GM12878 (cell line): Measurements from ENCODE around the gene AHR. TPM values are rescaled to one million over a fixed set of nuclear protein-coding genes. Genes with fewer than 3 reads are reported as not detected.

Experiments used
- ATAC-seq: fragments of 200-7000 bp; cut with Tn5 transposase; 3 replicates; pipeline ENCODE4 v1.9.1; 2020; ENCODE audit warnings: mild to moderate bottlenecking, moderate library complexity
- BruUV-seq: library from RNA; stranded (reverse); fragments of 400-500 nt; replicated peaks from 2 replicates; lab custom pipeline; 2021; lab: Mats Ljungman, UMichigan
- CTCF ChIA-PET: fragments of 300-600 bp; sonication (Branson Sonifier 250); formaldehyde crosslinking; extraction: SDS; loops from one replicate; lab custom pipeline; 2021; ENCODE audit warnings: inconsistent platforms; lab: Yijun Ruan, JAX
- POLR2A ChIA-PET: fragments of 350-600 bp; formaldehyde crosslinking; extraction: SDS; loops from one replicate; lab custom pipeline; 2021; ENCODE audit warnings: inconsistent platforms; lab: Charles Lee
- RAD21 ChIA-PET: fragments of 300-600 bp; sonication (Branson Sonifier 250); formaldehyde crosslinking; loops from one replicate; lab custom pipeline; 2023; ENCODE audit warnings: antibody characterized with exemption; ENCODE audit not compliant: unreplicated experiment; lab: Charles Lee
- SMC1A ChIA-PET: fragments of 300-600 bp; sonication (Branson Sonifier 250); formaldehyde crosslinking; loops from one replicate; lab custom pipeline; 2023; ENCODE audit not compliant: unreplicated experiment, uncharacterized antibody; lab: Charles Lee
- DNase-seq: peaks from one replicate; pipeline ENCODE4 v3.0.0-alpha.2; 2011; ENCODE audit warnings: low read depth, low spot score
- FAIRE-seq: peaks from 3 replicates; lab custom pipeline; 2011; peaks lifted over from hg19 to GRCh38; lab: Jason Lieb, UNC
- H2AFZ ChIP-seq: 2 replicates; pipeline ENCODE4 v1.6.0; 2011; ENCODE audit warnings: low read depth, low read length, control low read depth; ENCODE audit not compliant: control insufficient read depth
- H3K27ac ChIP-seq: 2 replicates; pipeline ENCODE4 v1.5.1; 2011; ENCODE audit warnings: control low read depth; ENCODE audit not compliant: control insufficient read depth, insufficient read depth
- H3K27me3 ChIP-seq, 2 experiments: replicated peaks in 1 of 2; 2 replicates each; pipeline versions ENCODE4 v1.6.0 to v1.6.1; 2011; ENCODE audit warnings: low read length in 1 of 2; ENCODE audit not compliant: control insufficient read depth in 2 of 2, insufficient read depth in 2 of 2
- H3K36me3 ChIP-seq, 2 experiments: 2 replicates each; pipeline ENCODE4 v1.5.1; 2011; ENCODE audit warnings: low read length in 1 of 2; ENCODE audit not compliant: control insufficient read depth in 2 of 2, insufficient read depth in 2 of 2
- H3K4me1 ChIP-seq: 2 replicates; pipeline ENCODE4 v1.6.1; 2011; ENCODE audit warnings: mild to moderate bottlenecking, low read length, moderate library complexity, mixed read lengths; ENCODE audit not compliant: control insufficient read depth, insufficient read depth
- H3K4me2 ChIP-seq: 2 replicates; pipeline ENCODE4 v1.6.0; 2011; ENCODE audit warnings: control low read depth; ENCODE audit not compliant: control insufficient read depth, insufficient read depth
- H3K4me3 ChIP-seq: fragments of 200-600 bp; sonication (generic); 2 replicates; pipeline ENCODE4 v1.5.1; 2016
- H3K79me2 ChIP-seq: 2 replicates; pipeline ENCODE4 v1.6.0; 2011; ENCODE audit warnings: low read length; ENCODE audit not compliant: control insufficient read depth, insufficient read depth
- H3K9ac ChIP-seq: 2 replicates; pipeline ENCODE4 v1.8.0; 2011; ENCODE audit warnings: low read length, control low read depth, mixed read lengths; ENCODE audit not compliant: control insufficient read depth, insufficient read depth
- H3K9me3 ChIP-seq: replicated peaks from 3 replicates; pipeline ENCODE4 v1.5.1; 2011; ENCODE audit warnings: mild to moderate bottlenecking, low read length; ENCODE audit not compliant: control insufficient read depth, insufficient read depth
- H4K20me1 ChIP-seq: 2 replicates; pipeline ENCODE4 v1.6.0; 2011; ENCODE audit not compliant: control insufficient read depth, insufficient read depth
- CBFB ChIP-seq: IDR thresholded peaks from 2 replicates; pipeline ENCODE4 v1.6.1; 2016; ENCODE audit warnings: antibody characterized with exemption, low read depth
- E2F4 ChIP-seq: IDR thresholded peaks from 2 replicates; pipeline ENCODE4 v1.6.1; 2012; ENCODE audit warnings: low read depth, low read length, improper control_type of control experiment
- E4F1 ChIP-seq: fragments of 450-650 bp; IDR thresholded peaks from 2 replicates; pipeline ENCODE4 v1.6.1; 2018; ENCODE audit warnings: borderline replicate concordance, mild to moderate bottlenecking; ENCODE audit not compliant: partially characterized antibody
- EZH2 ChIP-seq: IDR thresholded peaks from 2 replicates; pipeline ENCODE4 v1.6.1; 2012; ENCODE audit warnings: low read depth, mild to moderate bottlenecking, control low read depth, inconsistent platforms, low read length, borderline replicate concordance; ENCODE audit not compliant: control insufficient read depth
- IRF3 ChIP-seq: fragments of 450-650 bp; IDR thresholded peaks from 2 replicates; pipeline ENCODE4 v1.6.1; 2014; ENCODE audit warnings: mild to moderate bottlenecking
- IRF5 ChIP-seq: fragments of 450-650 bp; IDR thresholded peaks from 2 replicates; pipeline ENCODE4 v1.6.1; 2017; ENCODE audit warnings: borderline replicate concordance
- RB1 ChIP-seq: fragments of 450-650 bp; formaldehyde crosslinking; IDR thresholded peaks from 2 replicates; pipeline ENCODE4 v1.6.1; 2017; ENCODE audit warnings: mild to moderate bottlenecking, borderline replicate concordance
- SREBF2 ChIP-seq: IDR thresholded peaks from 2 replicates; pipeline ENCODE4 v1.6.1; 2012; ENCODE audit warnings: mild to moderate bottlenecking, low read length
- SUZ12 ChIP-seq: fragments of 200-600 bp; sonication (generic); IDR thresholded peaks from one replicate; pipeline ENCODE4 v1.6.1; 2018; ENCODE audit warnings: antibody characterized with exemption, mild to moderate bottlenecking; ENCODE audit not compliant: unreplicated experiment
- TAF1 ChIP-seq: IDR thresholded peaks from 2 replicates; pipeline ENCODE4 v1.6.1; 2011; ENCODE audit warnings: mild to moderate bottlenecking, low read depth, low read length, borderline replicate concordance
- TCF7 ChIP-seq: IDR thresholded peaks from 2 replicates; pipeline ENCODE4 v1.6.1; 2014; ENCODE audit warnings: antibody characterized with exemption, borderline replicate concordance
- ZBTB33 ChIP-seq: fragments of 450-650 bp; IDR thresholded peaks from 2 replicates; pipeline ENCODE4 v1.6.1; 2017; ENCODE audit warnings: mild to moderate bottlenecking
- ZNF217 ChIP-seq: fragments of 450-650 bp; IDR thresholded peaks from 2 replicates; pipeline ENCODE4 v1.6.1; 2017; ENCODE audit warnings: antibody characterized with exemption, mild to moderate bottlenecking
- WGBS: methylation state at CpG from one replicate; pipeline ENCODE4 v1.1.6; 2016; ENCODE audit warnings: low lambda C conversion rate; ENCODE audit not compliant: insufficient replicate concordance, insufficient coverage; ENCODE audit errors: missing lambda C conversion rate; 5-methylcytosine and 5-hydroxymethylcytosine counted together
- in situ Hi-C: fragments of 300-500 bp; cut with MboI; formaldehyde crosslinking; loops from 9 replicates; pipeline ENCODE4 v1.14.3; 2018; ENCODE audit warnings: mixed read lengths
- intact Hi-C: fragments of 100-400 bp; cut with micrococcal nuclease; formaldehyde crosslinking; loops from one replicate; pipeline ENCODE4 v1.14.2; 2022; ENCODE audit not compliant: unreplicated experiment
- polyA plus RNA-seq, 11 experiments: library from polyadenylated mRNA; depleted of rRNA in 4 of 11; unstranded in 6 of 11; stranded (reverse) in 5 of 11; fragments of >200 nt; fragmentation: Nextera tagmentation in 4 of 11; fragmentation: Illumina TruSeq in 1 of 11; extraction: Ambion mirVana in 4 of 11; extraction: Trizol in 1 of 11; gene quantifications; 1 replicate in 1 of 11; 2 replicates in 10 of 11; pipeline versions ENCODE4 v1.2.1 to v1.2.3, GENCODE V29; 2011 to 2016; ENCODE audit warnings: inconsistent platforms in 2 of 11, missing spikeins in 2 of 11, low read depth in 1 of 11
- total RNA-seq, 4 experiments: library from RNA; depleted of rRNA in 3 of 4; stranded (reverse); fragments of >200 nt in 3 of 4; fragmentation: Illumina TruSeq in 1 of 4; extraction: Trizol in 1 of 4; gene quantifications; 2 replicates each; pipeline versions ENCODE4 v1.2.1 to v1.2.3, GENCODE V29; 2013 to 2021

The AHR gene
- total and polyA plus RNA-seq, 10 of the 15 experiments (the other 5 are each of a cell fraction or from before 2014, with no cell fraction given), result 1.7 to 16.9 (median 4.5) TPM

GRCh38 chr7:17364671-17365070 lies 66.2 kb downstream of the AHR start:
- 60% methylated on average over 2 of the region's 2 CpGs for WGBS
- intact Hi-C loops, result no loop called here
- no peak for FAIRE-seq
- TF ChIP-seq IRF3, result no peak
- TF ChIP-seq RB1, result no peak
- no peak for TF ChIP-seq TAF1
- no peak for TF ChIP-seq E4F1
- no peak for TF ChIP-seq EZH2
- TF ChIP-seq SREBF2, result no peak
- TF ChIP-seq ZBTB33, result no peak
- no peak for TF ChIP-seq IRF5
- TF ChIP-seq TCF7, result no peak
- no peak for TF ChIP-seq CBFB
- no peak for TF ChIP-seq SUZ12
- TF ChIP-seq E2F4, result no peak
- no peak for TF ChIP-seq ZNF217

More at GRCh38 chr7:17364671-17365070, 66.2 kb downstream of the AHR start:
- Histone ChIP-seq H3K4me2 (no peak overlapping the region), H2AFZ (no peak overlapping the region), H3K9ac (no peak overlapping the region), H3K4me3 (no peak overlapping the region), H3K4me1 (no peaks in the 10 kb centered on the region), H3K36me3 (no peaks in the 10 kb centered on the region), H3K27me3 (no peaks in the 10 kb centered on the region), H3K79me2 (no peaks in the 10 kb centered on the region), H3K27ac (no peak overlapping the region), H4K20me1 (no peaks in the 10 kb centered on the region), H3K9me3 (no peaks in the 10 kb centered on the region)
- ChIA-PET POLR2A (no interaction called here), RAD21 (no interaction called here), SMC1A (interaction anchor here (1.0 to 1.9 kb wide), 6 partner anchors 10 to 132 kb away, joined by 3 to 7 read pairs (median 4); no protein-coding TSS in a partner anchor), CTCF (interaction anchor here (0.5 to 1.8 kb wide), 4 partner anchors 34 to 332 kb away, joined by 3 to 5 read pairs (median 4); no protein-coding TSS in a partner anchor)
- in situ Hi-C loops, result no loop called here
- DNase-seq (no peak), ATAC-seq (no peak)
- BruUV-seq, result no TSS peak
